Aorta (tissue), 5 donors: ENCODE data around the gene TMEM176A. TPM values are rescaled to one million over a fixed set of nuclear protein-coding genes. Genes with fewer than 3 reads are reported as not detected.
A peak's percentile ranks its signal among the peaks of the same experiment; 100 is the strongest.

Source experiments
- ATAC-seq: fragments of 200-7000 bp; cut with Tn5 transposase; one replicate; pipeline ENCODE4 v1.9.1; 2022; ENCODE audit warnings: moderate library complexity; ENCODE audit not compliant: low FRiP score
- DNase-seq, 2 donors: peaks; one replicate each; pipeline ENCODE4 v3.0.0-alpha.2; 2020
- H3K27ac ChIP-seq, 2 donors: one replicate each; pipeline ENCODE4 v1.5.1; 2013; ENCODE audit warnings: low read length in 2 of 2, mild to moderate bottlenecking in 2 of 2, moderate library complexity in 2 of 2, control low read depth in 1 of 2, inconsistent platforms in 1 of 2, low read depth in 1 of 2
- H3K27me3 ChIP-seq, 2 donors: one replicate each; pipeline ENCODE4 v1.6.1; 2013; ENCODE audit warnings: control low read depth in 1 of 2, low read length in 1 of 2, mild to moderate bottlenecking in 1 of 2, moderate library complexity in 1 of 2; ENCODE audit not compliant: insufficient read depth in 2 of 2, control insufficient read depth in 1 of 2
- H3K36me3 ChIP-seq, 2 donors: one replicate each; pipeline ENCODE4 v1.6.1; 2013; ENCODE audit warnings: control low read depth in 1 of 2, low read length in 1 of 2, mild to moderate bottlenecking in 1 of 2; ENCODE audit not compliant: insufficient read depth in 2 of 2, control insufficient read depth in 1 of 2
- H3K4me1 ChIP-seq, 2 donors: one replicate each; pipeline ENCODE4 v1.6.1; 2013; ENCODE audit warnings: low read length in 2 of 2, control low read depth in 1 of 2, mild to moderate bottlenecking in 1 of 2, moderate library complexity in 1 of 2; ENCODE audit not compliant: insufficient read depth in 2 of 2, control insufficient read depth in 1 of 2
- H3K4me3 ChIP-seq, 2 donors: one replicate each; pipeline ENCODE4 v1.5.1; 2013; ENCODE audit warnings: low read length in 2 of 2, control low read depth in 1 of 2, mild to moderate bottlenecking in 1 of 2
- H3K9me3 ChIP-seq: one replicate; pipeline ENCODE4 v1.6.1; 2013; ENCODE audit warnings: mild to moderate bottlenecking, low read length; ENCODE audit not compliant: control insufficient read depth
- WGBS, 2 donors: extraction: QIAGEN DNeasy Blood & Tissue Kit; methylation state at CpG; one replicate each; pipeline ENCODE4 v1.1.7; 2013; 5-methylcytosine and 5-hydroxymethylcytosine counted together
- intact Hi-C, 2 donors: fragments of 100-400 bp; cut with DNase I; formaldehyde crosslinking; loops; one replicate each; pipeline versions ENCODE4 v1.14.2 to v1.15.0; 2022
- polyA plus RNA-seq, 2 donors: library from polyadenylated mRNA; stranded (reverse); fragments of 200-250 nt; gene quantifications; one replicate each; pipeline ENCODE4 v1.2.3, GENCODE V29; 2013
- total RNA-seq, 2 donors: library from RNA; stranded (reverse); fragmentation: NEBNext Ultra II Directional; extraction: Animal tissue kit (Norgen Biotek cat#: 25700); gene quantifications; one replicate each; pipeline ENCODE4 v1.2.1, GENCODE V29; 2021
- donor health status: healthy with polysubstance abuse.
- donor health status: Bipolar disorder and iron deficiency.
- donor health status: DM: no; HTN: no; CAD: no.
- donor health status: DM: no; HTN: no; CAD: no.
- donor health status: DM: yes; HTN: yes; CAD: no.

TMEM176A gene
- total and polyA plus RNA-seq, 4 donors = 3.7 to 77.7 (median 37.0) TPM

DNA sequence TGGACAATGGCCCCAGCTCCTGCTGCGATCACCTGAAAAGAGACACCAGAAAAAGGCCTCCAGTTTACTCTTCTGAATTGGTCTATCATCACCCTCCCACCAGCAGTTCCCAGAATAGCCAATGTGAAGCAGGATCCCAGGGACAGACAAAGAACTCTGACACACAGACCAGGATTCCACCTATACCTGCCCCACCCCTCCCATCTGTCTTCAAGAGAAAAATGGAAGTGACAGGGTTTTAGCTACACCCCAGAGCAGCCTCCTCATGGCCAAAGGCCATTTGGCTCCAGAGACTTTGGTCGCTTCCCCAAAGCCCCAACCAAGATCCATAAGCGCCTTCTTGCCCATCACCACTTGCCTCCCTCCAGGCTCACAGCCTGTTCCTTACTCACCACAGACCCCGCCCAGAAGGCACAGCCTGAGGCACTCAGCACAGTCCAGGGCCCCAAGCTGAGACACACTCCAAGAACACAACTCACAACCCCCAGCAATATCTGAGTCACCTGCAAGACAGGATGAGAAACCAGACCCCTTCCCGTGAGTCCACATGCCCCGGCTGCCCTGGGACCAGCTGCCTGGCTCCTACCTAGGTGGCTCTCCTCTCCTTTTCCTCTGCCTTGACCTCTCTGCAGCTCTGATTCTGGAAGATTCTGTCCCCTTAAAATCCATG is 6.9 kb upstream of the TMEM176A start:
- intact Hi-C loops = no loop called here
- WGBS, 2 donors = 88 to 91% methylated on average over 6 of the region's 6 CpGs

GRCh38 chr7:150797661-150798060 is 2.9 kb upstream of the TMEM176A start:
- no peak for DNase-seq
- Histone ChIP-seq H3K27me3 (peaks cover 0 to 1% of the 10 kb centered on the region in 2 donors), H3K36me3 (no peaks in the 10 kb centered on the region), H3K4me1 (no peaks in the 10 kb centered on the region), H3K4me3 (no peak overlapping the region), H3K27ac (no peak overlapping the region), H3K9me3 (no peaks in the 10 kb centered on the region)
- intact Hi-C loops = no loop called here
- WGBS, 2 donors = 68 to 70% methylated on average over 4 of the region's 4 CpGs
- ATAC-seq = no peak

More for the DNA sequence above, 6.9 kb upstream of the TMEM176A start:
- H3K27me3 ChIP-seq = no peaks in the 10 kb centered on the region
- no peak for ATAC-seq
- no peak overlapping the region for H3K4me3 ChIP-seq
- no peaks in the 10 kb centered on the region for H3K4me1 ChIP-seq
- no peaks in the 10 kb centered on the region for H3K36me3 ChIP-seq
- no peaks in the 10 kb centered on the region for H3K9me3 ChIP-seq
- no peak for DNase-seq
- H3K27ac ChIP-seq = no peak overlapping the region

DNA sequence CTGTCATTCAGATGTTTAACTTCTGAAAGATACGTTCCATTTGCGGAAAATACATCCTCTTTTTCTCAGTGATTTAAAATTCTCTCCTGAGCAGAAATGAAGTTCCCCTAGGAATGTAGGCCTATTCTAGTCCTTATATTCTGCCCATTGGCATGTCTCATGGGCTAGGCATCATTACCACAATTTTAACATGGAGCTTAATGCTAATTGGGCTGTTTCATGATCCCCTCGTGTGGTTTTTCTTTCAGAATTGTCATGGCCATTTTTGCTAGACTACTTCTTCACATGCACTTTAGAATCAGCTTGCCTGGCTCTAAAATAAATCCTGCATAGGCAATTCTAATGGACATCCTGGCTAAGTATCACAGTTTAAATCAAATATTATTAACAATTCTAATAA is 1.4 kb upstream of the TMEM176A start:
- Histone ChIP-seq H3K4me1 (no peaks in the 10 kb centered on the region), H3K36me3 (no peaks in the 10 kb centered on the region), H3K27me3 (peaks cover 0 to 3% of the 10 kb centered on the region in 2 donors), H3K4me3 (no peak overlapping the region), H3K27ac (no peak overlapping the region), H3K9me3 (no peaks in the 10 kb centered on the region)
- intact Hi-C loops = no loop called here
- DNase-seq (no peak), ATAC-seq (no peak)
- 81 to 84% methylated on average over 3 of the region's 3 CpGs for WGBS, 2 donors

GRCh38 chr7:150799741-150800580 is 608 bp upstream of the TMEM176A start, which contains the start of gene TMEM176B:
TSS of gene TMEM176B (minus strand) at chr7:150800364. CDS start at chr7:150796569, 3,795 bp downstream.
- peak in 1 of 2 donors; percentile 80 for DNase-seq
- WGBS, 2 donors = 3 to 7% methylated on average over 55 to 75 of the region's 75 CpGs
- ATAC-seq = peak; percentile 68
- peaks cover 2% of the 10 kb centered on the region for H3K9me3 ChIP-seq
- no peaks in the 10 kb centered on the region for H3K36me3 ChIP-seq
- no peak within 1 kb of the TSS for H3K4me3 ChIP-seq
- H3K27ac ChIP-seq = no peak within 1 kb of the TSS
- intact Hi-C loops = no loop called here
- peaks cover 0 to 3% of the 10 kb centered on the region in 2 donors for H3K27me3 ChIP-seq
- H3K4me1 ChIP-seq = no peaks in the 10 kb centered on the region

- H3K27me3 ChIP-seq = peaks cover 0 to 3% of the 10 kb centered on the region in 2 donors
- ATAC-seq (peak; percentile 5), DNase-seq (no peak)
- H3K4me3 ChIP-seq = no peak overlapping the region
- WGBS, 2 donors = 30 to 38% methylated on average over 26 of the region's 26 CpGs
- no peak overlapping the region for H3K27ac ChIP-seq
- H3K4me1 ChIP-seq = no peaks in the 10 kb centered on the region
- intact Hi-C loops = no loop called here
- no peaks in the 10 kb centered on the region for H3K36me3 ChIP-seq
- peaks cover 8% of the 10 kb centered on the region for H3K9me3 ChIP-seq
These were observed 825 bp downstream of the TMEM176A start for GRCh38 chr7:150801242-150801945.

- ATAC-seq (no peak), DNase-seq (no peak)
- Histone ChIP-seq H3K27ac (no peak overlapping the region), H3K27me3 (peaks cover 0 to 3% of the 10 kb centered on the region in 2 donors), H3K36me3 (no peaks in the 10 kb centered on the region), H3K4me1 (no peaks in the 10 kb centered on the region), H3K4me3 (no peak overlapping the region), H3K9me3 (peaks cover 10% of the 10 kb centered on the region)
- WGBS, 2 donors = 88 to 92% methylated on average over 12 of the region's 12 CpGs
- intact Hi-C loops = no loop called here
These were observed 1.6 kb downstream of the TMEM176A start for GRCh38 chr7:150801946-150802771.

GRCh38 chr7:150803161-150803860 is 2.7 kb downstream of the TMEM176A start:
- DNase-seq (no peak), ATAC-seq (no peak)
- intact Hi-C loops = no loop called here
- Histone ChIP-seq H3K36me3 (no peaks in the 10 kb centered on the region), H3K9me3 (peaks cover 10% of the 10 kb centered on the region), H3K27ac (no peak overlapping the region), H3K27me3 (peaks cover 0 to 3% of the 10 kb centered on the region in 2 donors), H3K4me1 (no peaks in the 10 kb centered on the region), H3K4me3 (no peak overlapping the region)
- 70 to 74% methylated on average over 10 of the region's 10 CpGs for WGBS, 2 donors
